ENCODE data around the gene FBXL7.

Gene FBXL7

DNA sequence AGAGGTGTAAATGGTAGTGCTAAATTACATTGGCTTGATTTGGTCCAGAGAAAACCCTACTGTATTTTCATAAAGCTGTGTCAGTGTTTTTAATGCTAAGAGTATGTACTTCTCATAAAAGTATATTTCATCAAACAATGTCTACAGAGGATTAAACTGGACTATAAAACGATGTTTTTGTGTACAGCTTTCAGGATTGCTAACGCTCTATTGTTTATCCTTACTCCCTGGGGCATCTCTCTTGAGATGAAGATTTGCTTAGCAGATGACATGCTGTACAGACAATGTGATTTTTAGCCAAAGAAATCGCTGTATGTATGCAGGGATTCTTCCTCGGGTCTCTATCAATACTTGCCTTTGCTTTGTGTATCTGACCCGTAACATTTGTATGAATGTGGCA is 216.0 kb downstream of the FBXL7 start:
- DNase-seq (ENCODE audit: low read depth in 2 of 2): no peak

DNA sequence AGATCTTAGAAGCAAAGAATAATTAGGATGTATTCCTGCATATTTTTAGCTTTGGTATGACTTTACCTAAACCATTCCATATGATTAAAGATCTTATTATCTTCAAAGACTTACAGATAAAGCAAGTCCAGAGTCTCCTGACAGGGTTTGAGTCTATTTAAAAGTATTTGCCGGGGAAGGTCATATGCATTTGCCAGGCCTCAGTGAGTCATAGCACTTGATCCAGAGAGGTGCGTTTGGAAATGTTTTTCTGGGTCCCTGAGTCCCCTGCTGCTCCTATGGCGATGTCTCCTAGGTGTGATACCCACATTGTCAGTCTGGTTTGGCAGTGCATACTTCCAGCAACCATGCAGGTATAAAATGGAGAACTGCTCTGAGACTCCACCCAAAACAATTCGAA is 217.0 kb downstream of the FBXL7 start:
- DNase-seq (ENCODE audit: low read depth in 2 of 2): no peak

DNA sequence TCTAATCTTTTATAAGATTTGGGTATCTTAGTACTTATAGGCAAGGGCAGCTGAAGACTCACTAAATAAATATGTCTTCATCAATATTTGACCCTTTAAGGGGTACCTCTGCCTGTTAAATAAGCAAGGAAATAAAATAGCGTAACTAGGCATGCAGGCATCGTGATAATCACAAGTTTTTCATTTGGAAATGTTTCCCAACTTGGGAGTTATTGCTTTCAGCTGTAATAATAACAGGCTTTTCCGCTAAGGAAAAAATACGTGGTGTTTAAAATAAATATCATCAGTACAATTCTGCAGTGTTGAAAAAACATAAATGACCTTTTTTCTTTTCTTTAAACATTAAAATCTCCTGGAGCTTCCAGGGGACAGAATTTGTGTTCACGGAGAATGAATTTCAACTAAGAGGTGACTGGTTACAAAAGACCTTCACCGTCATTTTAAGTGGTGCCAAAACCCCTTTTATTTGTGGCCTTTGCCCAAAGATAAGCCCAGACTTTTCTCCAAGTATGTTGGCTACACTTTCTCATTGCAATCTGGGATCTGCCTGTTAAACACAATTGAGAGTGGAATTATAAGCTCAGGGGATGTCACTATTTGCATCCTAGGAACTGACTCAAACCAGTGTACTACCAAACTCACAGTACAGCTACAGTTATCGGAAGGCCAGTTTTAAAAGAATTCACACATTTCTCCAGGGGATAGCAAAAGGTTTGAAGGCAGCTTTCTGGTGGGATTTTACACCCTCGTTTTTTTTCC is 218.6 kb downstream of the FBXL7 start:
- no peak for DNase-seq (ENCODE audit: low read depth in 2 of 2)

DNA sequence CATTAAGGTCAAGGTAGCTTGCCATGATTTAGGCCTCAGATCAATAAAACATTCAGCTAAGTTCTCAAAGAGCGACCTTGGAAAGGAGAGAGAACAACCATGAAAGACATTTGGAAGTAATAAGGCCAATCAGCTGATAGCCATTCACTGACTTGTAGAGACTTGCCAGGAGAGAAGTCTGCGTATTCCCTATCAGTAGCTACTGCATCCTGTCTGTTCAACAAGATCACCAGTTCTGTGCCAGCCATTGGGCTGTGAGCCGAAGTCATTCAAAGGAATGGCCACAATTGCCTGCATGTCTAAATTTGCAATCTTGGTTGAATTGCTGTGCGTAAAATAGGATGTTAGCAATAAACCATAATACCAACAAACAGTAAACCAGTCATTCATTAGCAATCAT is 219.8 kb downstream of the FBXL7 start:
- no peak for DNase-seq (ENCODE audit: low read depth in 2 of 2)

DNA sequence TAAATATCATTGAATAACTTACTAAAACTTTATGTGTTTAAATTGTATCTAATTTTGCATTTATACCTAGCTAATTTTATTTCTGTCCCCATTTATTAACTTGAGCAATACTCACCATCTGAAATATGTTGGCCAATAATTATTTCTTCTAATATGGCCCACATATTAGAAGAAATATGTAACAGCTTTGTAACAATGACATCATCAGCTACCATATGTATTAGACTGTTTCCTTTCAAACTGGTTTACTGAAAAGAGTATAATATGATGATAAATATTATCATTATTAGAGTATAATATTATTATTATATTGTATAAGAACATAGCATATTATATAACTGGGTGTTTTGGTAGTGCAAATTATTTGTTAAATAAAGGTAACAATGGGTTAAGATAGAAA is 220.5 kb downstream of the FBXL7 start:
- no peak for DNase-seq (ENCODE audit: low read depth in 2 of 2)

DNA sequence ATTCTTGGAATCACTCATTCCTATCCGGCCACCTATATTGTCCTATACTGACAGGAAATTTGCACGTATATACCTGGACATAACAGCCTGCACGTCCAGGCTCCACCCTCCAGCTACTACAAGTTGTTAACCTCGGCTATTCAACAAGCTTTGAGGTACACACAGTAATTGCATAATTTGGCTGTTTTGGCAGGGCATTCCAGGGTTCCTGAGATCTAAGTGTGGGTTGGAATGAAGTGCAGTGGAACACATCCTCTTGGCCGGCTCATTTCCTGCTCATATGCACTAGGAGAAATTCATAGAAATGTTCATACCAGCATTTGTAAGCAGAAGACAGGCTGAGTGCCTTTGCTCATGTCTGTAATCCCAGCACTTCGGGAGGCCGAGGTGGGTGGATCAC is 222.3 kb downstream of the FBXL7 start:
- no peak for DNase-seq (ENCODE audit: low read depth in 2 of 2)

DNA sequence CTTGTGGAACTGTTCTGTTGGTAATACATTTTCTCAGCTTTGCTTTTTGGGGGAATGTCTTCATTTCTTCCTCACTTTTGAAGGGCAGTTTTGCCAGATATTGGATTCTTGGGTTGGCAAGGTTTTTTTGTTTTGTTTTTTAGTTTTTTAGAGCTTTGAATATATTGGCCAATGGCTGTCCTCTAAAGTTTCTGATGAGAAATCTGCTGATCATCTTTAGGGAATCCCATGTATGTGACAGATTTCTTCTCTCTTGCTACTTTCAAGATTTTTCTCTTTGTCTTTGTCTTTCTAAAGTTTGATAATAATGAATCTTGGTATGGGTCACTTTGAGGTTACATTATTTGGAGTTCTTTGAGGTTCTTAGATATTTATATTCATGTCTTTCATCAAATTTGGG is 227.4 kb downstream of the FBXL7 start:
- no peak for DNase-seq (ENCODE audit: low read depth in 2 of 2)

DNA sequence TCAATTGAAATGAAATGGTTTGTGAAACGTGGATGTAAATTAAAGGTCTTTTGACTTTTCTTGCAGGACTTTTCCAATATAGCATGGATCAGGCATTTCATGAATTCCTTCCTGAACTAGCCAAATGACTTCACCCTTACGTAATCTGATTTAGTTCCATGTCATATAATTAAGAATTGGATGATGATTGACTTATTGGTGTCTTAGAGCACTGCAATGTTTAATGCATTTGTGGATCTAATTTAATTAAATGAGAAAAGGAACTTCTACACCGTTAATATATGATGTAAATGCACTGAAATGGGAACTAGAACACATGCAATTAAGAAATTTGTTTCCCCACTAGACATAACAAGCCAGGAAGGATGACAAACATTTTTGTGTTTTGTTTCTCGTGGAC is 228.8 kb downstream of the FBXL7 start:
- DNase-seq (ENCODE audit: low read depth in 2 of 2): no peak

DNA sequence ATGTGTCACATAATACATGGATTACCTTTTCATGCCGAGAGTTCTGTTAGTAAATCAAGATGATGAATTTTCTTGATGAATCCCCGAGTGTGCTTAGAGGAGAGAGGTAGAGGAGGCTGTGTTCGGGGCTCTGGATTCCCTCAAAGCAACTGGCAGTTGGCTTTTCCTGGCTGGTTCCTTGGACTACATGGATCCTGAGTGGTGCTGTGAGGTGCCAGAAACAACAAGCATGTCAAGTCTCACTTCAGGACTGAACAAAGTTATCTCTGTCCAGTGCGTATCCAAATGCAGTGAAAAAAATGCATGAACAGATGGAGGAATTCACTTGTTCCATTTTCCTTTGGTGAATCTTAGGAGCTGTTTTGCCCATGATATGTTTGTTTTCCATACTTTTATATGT is 231.7 kb downstream of the FBXL7 start:
- no peak for DNase-seq (ENCODE audit: low read depth in 2 of 2)

DNA sequence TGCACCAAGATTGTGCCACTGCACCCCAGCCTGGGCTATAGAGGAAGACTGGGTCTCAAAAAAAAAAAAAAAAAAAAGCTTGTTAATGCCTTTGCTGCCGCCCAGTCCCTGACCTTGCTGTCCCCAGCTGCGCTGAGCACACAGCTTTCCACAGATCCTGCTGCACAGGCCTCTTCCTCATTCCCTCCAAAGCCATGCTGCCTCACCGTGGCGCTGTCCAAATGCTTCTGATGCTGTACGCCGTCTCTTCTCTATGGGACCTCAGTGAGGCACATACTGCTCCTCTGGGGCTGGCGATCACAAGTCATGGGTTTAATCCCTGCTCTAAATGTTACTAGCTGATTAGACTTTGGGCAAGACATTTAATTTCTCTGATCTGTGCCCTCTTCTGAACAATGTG is 234.1 kb downstream of the FBXL7 start:
- no peak for DNase-seq (ENCODE audit: low read depth in 2 of 2)

DNA sequence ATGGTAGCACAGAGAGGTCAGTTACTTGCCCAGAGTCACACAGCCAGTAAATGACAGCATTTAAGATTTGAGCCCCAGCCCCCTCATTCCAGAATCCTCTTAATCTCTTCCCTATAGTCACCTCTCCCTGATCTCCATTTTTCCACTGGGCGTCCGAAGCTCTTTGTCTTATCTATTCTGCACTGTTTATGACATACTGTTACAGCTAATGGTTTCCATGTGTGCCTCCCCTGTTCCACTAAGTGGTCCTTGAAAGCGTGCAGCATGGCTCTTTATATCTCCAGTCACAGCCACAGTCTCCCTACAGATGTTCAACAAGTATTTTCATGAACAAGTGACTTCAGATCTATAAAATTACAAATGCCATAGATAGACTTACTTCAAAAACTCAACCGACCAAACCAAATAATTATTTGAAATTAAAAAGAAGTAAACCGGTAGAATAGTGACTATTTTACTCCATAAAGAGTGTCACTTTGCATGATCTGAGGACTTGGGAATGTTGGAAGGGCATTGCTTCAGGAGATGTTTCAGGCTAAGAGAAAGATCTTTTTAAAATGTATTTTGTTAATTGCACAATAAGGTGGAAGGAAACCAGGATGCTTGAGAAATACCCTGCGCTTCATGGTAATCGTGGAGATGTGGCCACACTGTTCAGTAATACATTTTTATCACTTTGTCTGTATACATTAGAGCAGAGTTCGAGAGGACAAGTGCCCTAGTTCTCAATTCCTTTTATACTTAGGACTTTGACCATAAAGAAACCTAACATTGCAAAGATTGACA is 237.2 kb downstream of the FBXL7 start:
- DNase-seq (ENCODE audit: low read depth in 2 of 2): no peak

DNA sequence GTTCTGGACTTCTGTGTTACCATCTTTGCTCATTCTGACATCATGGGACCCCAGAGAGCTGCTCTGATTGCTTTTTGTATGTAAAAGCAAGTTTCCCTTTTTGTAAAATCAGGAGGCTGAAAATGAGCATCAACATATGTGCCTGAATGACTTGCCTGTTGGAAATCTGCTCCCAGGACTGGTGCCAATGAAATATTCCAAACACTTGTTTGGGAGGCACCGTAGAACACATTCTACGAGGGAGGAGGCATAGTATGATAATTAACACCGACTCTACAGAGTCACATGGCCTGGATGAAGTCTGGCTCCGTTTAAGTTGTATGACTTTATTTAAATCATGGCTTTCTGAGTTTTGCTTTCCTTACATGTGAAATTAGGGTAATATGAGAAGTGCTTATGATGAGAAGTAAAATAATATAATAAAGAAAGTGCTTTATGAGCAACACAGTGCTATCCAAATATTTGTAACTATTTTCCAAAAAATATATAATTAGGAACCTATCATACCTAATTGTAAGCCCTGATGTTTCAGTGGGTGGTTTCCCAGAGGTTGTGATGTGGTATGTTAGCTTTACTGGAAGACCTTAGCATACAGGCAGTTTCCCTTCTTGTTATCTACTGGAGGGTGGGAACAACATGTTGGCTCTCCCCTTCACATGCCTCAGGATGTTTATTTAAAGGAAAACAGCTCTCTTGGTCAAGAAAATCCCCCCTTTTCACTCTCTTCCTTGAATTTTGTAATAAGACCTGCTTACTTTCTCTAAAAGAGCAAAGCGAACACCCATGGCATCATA is 238.1 kb downstream of the FBXL7 start:
- no peak for DNase-seq (ENCODE audit: low read depth in 2 of 2)

DNA sequence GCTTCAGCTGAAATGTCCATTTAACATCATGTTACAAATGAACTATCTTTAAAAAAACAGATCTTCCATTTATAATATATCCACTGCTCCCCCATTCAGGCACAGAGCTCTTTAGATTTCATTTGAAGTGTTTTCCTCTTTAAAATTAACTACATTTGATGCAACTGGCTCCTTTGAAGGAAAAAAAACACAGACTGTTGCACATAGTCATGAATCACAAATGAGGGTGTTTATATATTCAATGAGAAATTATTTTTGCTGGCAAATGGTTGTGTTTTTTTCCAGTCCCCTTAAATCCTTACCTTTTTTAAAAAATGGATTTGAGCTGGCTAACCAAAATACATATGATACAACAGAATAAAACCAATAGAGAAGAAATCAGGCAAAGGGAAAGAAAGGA is 240.4 kb downstream of the FBXL7 start:
- no peak for DNase-seq (ENCODE audit: low read depth in 2 of 2)

DNA sequence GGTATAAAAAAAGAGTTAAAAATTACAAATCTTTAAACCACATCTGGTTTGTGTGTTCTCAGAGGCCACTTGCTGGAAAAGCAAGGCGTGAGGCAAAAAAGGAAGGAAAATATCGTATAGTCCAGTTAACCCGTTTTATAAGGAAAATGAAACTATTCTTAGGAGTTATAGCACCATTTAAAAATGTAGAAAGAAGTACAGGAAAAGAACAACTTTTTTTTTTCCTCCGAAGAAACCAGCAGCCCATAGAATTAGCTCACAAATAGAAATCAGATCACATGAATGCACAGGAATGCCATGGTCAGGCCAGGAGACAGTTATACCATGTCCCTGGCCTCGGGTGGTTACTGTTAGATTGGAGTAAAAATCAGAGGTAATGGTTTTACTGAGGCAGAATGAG is 241.6 kb downstream of the FBXL7 start:
- DNase-seq (ENCODE audit: low read depth in 2 of 2): no peak

DNA sequence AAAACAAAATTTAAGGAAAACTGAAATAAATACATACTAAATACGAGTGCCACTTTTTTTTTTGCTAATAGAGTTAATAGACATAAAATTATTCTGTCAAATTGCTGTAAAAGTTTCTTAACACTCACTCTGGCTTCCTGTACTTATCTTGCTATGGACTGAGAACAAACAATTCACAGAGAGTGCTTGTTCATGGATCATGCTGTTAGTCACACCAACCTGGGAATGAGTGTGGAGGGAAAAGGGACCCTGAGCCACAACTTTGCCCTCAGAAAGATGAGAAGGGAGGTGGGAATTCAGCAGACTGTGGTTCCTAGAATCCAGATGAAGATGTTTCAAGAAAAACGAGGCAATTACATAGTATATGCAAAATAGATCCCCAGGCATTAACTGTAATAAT is 246.9 kb downstream of the FBXL7 start:
- no peak for DNase-seq (ENCODE audit: low read depth in 2 of 2)

DNA sequence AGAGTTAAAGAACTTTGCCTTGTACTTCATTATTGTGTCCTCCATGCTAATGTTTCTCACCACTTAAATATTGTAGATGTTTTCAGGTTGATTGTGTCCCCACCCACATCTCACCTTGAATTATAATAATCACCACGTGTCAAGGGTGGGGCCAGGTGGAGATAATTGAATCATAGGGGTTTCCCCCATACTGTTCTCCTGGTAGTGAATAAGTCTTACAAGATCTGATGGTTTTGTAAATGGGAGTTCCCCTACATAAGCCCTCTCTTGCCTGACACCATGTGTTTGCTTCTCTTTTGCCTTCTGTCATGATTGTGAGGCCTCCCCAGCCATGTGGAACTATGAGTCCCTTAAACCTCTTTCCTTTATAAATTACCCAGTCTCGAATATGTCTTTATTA is 248.3 kb downstream of the FBXL7 start:
- no peak for DNase-seq (ENCODE audit: low read depth in 2 of 2)

DNA sequence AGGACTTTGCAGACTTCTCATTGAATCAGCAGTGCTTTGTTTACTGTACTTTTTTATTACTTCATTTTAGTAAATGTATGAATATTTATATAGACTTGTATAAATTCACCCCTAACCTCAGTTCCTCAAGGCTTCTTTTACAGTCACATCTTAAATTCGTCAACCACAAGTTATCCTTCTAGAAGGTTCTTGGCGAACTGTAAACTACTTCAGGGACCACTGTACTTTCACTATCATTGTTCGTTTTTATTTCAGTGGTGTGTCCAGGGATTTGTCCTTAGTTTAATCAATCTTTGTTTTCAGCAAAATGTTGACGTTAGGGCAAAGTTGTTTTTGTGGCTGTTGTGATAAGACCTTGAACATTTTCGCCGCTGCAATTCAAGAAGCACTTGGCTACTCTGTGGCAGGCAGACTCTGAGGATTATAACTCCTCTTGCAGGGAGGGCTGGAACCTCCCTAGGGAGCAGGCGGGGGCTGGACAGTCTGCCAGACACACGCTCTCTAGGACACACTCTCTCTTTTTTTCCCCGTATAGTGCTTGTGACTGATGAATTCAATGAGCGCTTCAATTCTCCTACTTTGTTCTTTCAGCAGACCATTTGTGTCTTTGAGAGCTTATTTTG is 252.8 kb downstream of the FBXL7 start:
- DNase-seq (ENCODE audit: low read depth in 2 of 2): no peak

DNA sequence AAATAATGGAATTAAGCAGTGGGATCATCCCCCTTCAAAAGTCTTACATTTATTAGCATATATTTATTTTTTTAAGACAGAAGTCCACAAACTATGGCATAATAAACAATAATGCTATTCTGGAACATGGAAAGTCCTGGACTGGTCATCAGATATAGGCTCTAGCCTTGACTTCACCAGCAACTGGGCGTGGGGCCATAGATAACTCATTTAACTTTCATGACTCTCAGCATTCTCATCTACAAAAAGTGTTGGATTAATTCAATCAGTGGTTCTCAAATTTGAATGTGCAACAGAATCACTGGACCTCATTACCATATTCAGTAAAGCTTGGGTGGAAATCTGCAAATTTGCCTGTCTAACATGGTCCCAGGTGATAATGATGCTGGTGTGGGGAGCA is 253.8 kb downstream of the FBXL7 start:
- DNase-seq (ENCODE audit: low read depth in 2 of 2): no peak

DNA sequence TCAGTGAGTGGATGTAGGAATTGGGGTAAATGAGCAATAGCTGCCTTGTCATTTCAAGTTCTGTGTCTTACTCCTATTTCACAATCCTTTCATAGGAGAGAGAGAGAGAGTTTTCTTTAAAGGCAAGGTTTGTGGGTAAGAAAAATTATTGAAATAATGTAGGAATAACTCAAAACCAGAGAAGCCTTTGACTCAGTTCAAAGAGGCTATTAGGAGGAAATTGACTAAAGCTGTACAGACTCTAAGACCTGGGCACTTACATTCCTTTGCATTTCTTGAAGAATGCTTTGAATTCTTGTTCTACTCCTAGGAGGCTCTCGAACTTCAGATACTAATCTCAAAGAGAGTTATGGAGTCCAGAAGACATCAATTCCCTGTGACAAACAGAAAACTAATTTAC is 257.1 kb downstream of the FBXL7 start:
- no peak for DNase-seq (ENCODE audit: low read depth in 2 of 2)

DNA sequence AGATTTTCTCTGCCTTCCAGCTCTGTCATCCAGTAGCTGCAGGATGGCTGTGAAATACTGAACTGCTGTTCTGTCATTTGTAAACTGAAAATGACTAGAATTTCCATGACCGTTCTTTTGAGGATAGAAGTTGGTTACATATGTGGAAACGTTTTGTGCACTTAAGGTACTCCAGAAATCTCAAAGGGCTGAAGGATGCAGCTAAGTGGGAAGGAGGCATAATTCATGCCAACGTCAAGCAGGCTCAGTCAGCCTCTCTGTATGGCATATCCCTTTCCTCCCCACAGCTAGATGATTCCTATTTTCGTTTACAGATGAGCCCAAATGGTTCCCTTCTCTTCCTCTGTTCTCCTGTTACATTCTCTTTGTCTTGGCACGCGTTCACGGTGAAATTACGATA is 257.6 kb downstream of the FBXL7 start:
- DNase-seq (ENCODE audit: low read depth in 2 of 2): no peak

DNA sequence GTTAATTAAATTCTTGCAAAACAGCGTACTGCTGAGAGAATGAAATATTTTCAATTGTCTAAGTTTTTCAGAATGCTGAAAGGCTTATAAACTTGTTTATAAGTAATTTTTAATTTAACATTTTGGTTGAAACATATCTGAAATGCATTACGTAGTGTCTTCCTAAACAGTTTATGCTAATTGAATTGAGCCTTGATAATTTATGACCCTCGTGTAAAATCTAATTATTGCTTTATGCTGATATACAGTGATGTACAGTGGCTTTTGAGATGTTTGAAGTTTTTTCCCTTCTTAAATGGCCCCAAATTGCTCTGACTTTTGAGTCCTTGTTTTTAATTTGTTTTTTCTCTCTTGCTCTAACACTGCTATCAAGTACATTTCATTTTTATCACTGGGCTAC is 262.7 kb downstream of the FBXL7 start:
- no peak for DNase-seq (ENCODE audit: low read depth in 2 of 2)

DNA sequence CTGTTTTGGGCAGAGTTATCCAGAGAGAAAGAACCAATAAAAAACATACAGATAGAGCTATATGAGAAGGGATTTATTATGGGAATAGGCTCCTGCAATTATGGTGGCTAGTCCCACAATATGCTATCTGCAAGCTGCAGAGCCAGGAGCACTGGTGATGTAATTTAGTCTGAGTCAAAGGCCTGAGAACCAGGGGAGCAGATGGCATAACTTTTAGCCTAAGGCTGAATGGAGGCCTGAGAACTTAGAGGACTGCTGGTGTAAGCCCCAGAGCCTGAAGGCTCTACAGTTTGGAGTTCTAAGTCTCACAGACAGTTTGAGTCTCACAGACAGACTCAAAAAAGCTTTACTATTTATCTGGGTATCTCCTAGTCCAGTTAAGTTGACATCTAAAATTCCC is 263.8 kb downstream of the FBXL7 start:
- no peak for DNase-seq (ENCODE audit: low read depth in 2 of 2)
